Fibroblast of skin of left biceps (primary cell): Measurements from ENCODE around the gene FRS2.
"Not testable (repeated sequence)": the region's sequence is repeated elsewhere in the genome, so short reads cannot be mapped to it uniquely, and the experiment has no call there.

Source experiments
- DNase-seq, 2 experiments: peaks; one replicate each; pipeline ENCODE4 v3.0.0-alpha.2; 2013; ENCODE audit warnings: low read depth in 2 of 2

The FRS2 gene

DNA sequence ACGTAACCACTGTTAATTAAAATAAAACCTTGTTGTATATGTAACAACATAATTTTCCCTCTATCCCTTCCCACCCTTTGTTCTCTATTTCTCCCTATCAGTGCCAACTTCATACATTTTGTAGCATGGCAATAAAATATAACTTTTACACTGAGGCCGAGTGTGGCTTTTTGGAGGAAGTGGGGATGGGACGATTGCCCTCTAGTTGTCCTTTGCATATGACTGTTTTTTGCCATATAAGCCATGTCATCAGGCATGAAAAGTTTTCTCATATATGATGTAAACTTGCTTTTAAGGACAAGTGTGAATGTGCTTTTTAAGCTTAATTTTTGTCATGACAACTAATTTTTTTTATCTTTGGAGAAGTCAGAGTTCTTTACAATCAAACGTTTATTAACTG, 108.8 kb downstream of the FRS2 start:
- no peak for DNase-seq

DNA sequence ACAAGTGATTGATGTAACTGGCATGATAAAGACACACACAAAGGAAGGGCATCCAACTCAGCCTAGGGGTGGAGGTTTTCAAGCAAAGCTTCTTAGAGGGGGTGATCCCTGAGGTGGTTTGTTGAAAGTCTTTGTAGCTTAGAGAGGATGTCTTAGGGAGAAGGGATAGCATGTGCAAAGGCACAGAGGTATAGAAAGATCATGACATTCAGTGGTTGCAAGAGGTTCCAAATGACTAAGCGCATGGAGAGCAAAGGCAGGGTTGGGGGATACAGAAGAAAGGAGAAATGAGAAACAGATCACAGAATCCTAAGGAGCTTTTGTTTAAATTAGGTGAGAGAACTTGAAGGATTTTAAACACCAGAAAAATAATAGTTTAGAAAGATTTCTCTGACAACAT, 109.9 kb downstream of the FRS2 start:
- no peak for DNase-seq

DNA sequence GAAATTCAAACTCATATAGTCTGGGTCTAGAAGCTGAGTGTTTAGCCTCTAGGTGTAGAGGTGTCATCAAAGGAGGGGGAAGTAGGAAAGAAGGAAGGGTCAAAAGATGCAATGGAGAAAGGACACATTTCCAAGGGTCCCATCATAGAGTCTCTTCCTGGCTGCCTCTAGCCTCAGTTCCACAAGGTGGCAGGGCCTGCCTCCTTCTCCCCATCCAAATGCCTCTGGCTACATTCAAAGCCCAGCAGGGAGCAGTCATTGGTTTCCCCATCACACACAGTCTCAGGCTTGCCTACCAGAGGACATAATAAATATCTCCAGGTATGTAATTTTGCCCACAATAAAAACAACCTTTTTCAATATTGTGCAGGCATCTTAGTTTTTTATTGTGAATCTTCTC, 113.0 kb downstream of the FRS2 start:
- no peak for DNase-seq

DNA sequence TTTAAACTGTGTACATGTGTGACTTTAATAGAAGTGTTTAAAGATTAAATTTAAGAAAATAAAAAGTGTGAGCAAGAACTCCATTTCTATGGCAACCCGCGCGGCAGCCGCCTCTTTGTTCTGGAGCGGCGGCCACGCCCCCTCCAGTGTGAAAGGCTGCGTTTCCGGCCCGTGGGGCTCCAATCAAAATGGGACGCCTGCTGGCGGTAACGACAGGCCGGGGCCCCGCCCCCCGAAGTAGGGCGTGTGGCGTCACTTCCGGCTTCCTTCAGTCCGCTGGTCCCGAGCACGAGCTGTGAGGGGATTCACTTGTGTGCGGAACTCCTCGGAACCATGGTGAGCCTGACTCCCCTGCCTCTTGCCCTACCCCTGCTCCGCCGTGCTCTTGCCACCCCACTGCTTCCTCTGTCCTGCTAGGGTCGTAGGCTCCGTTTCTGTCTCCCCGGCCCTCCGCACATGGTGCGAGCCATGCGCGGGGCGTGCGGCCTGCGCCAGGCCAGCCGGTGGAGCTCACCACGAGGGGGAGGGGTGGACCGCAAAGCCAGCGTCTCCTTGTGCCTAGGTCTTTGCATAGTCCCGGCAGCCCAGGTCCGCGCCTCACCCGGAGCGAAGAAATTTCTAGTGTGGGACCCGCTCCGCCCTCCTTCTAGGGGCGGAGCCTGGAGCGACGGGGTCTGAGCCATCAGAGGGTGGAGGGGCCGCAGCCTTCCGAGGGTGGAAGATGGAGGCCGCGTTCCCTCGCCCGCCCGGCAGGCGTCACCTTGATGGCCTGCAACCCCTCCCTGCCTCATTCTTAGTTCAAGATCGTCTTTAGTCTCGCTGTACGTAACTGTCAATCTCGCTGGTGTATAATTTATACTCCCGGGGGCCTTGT, 115.2 kb downstream of the FRS2 start, which contains the start of gene CCT2:
CCT2 (plus strand) TSS at position 271 of the 874 bp plus-strand sequence; CDS start at position 334, 63 bp downstream.
- DNase-seq: peak; percentile 85 to 88

DNA sequence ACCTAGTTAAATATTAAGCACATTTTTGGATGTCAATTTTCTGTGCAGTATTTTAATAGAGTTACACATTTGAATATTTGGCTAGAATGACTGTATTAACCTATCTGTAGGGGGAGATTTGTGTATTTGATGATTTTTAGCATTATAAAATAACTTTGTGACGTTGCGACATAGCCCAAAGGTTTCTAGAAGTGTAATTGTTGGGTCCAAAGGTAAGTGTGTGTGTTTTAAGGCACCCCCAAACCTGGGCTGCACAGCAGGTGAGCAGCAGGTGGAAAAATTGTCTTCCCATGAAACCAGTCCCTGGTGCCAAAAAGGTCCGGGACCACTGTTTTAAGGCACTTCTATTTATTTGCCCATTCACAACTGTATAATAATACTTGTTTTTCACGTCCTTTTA, 118.3 kb downstream of the FRS2 start:
- DNase-seq: no peak

DNA sequence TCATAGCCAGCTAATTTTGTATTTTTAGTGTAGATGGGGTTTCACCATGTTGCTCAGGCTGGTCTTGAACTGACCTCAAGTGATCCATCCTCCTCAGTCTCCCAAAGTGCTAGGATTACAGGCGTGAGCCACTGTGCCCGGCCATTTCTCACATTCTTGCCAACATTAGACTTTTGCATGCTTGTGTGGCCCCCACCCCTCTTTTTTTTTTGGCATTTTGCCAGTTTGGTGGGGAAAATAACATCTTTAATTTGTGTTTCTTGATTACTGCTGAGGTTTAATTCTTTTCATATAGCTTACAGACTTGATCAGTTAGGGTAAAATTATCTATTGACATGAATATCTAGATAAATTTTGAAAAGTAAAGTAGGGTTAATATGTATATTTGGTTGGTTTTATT, 118.9 kb downstream of the FRS2 start:
- no peak for DNase-seq

DNA sequence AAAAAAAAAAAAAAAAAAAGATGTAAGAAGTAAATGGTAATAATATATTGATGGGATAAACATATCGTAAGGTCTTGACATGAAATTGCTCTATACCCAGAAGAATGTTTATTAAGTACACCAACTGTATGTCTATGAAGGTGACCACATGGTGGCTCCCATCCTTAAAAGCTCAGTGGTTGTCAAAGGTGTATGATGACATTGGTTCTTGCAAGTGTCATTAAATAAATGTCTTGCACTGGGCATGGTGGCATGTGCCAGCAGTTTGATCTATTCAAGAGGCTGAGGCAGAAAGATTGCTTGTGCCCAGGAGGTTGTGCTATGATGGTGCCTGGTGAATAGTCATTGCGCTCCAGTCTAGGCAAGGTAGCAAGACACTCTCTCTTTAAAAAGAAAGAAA, 125.5 kb downstream of the FRS2 start:
- no peak for DNase-seq

DNA sequence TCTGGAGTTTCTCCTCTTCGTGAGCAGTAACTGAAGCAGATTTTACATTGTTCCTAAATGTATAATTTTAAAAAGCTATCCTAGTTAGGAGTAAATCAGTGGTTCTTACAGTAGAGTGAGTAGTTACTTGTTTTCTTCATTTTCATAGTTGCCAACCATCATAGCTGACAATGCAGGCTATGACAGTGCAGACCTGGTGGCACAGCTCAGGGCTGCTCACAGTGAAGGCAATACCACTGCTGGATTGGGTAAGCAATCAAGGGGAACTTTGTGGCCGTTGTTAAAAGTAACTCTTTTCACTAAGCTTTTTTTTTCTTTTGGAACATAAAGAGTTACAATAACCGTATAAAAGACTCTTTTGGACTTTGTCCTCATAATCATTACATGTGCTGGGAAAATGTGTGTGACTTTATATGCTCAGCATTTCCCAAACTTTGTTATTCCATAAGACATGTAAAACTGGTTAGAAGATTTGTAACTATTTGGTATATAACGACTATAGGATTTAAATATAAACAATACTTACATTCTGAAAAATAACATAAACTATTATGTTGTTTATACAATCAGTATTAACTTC, 128.1 kb downstream of the FRS2 start:
- DNase-seq: no peak

DNA sequence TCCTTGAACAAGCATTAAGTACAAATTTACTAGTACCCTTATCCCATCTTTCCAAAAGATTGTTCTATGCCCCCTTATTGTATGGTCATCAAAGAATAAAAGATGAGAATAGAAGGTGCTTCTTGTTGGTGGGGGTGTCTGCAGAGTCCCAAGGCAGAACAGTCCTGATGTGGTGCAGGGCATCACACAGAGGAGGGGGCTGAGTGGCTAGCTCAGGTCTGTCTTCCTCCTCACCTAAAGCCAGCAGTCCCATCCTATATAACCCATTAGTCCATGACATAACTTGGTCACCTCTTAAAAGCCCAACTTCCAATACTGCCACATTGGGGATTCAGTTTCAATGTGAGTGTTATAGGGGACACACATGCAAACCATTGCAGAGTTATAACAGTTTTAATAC, 130.6 kb downstream of the FRS2 start:
- no peak for DNase-seq

DNA sequence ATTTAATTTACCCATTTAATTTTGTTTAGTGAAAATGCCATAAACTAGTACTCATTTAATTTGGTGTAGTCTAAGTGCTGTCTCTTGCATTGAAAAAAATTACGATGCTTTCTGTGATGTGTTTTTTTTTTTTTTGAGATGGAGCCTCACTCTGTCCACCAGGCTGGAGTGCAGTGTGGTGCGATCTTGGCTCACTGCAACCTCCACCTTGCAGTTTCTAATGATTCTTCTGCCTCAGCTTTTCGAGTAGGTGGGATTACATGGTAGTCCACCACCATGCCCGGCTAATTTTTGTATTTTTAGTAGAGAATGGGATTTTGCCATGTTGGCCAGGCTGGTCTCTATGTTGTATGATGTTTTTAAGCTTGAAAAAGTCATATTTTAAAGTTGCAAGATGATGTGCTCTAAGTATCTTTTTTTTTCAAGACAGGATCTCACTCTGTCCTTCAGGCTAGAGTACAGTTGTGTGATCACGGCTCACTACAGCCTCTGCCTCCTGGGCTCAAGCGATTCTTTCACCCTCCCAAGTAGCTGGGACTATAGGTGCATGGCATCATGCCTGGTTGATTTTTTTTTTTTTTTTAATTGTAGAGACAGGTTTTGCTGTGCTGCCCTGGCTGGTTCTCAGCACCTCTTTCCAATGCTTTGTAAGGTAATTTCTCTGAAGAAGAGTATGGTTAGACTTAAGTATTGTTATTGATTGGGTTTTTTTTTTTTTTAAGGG, 131.9 kb downstream of the FRS2 start:
- DNase-seq: no peak

DNA sequence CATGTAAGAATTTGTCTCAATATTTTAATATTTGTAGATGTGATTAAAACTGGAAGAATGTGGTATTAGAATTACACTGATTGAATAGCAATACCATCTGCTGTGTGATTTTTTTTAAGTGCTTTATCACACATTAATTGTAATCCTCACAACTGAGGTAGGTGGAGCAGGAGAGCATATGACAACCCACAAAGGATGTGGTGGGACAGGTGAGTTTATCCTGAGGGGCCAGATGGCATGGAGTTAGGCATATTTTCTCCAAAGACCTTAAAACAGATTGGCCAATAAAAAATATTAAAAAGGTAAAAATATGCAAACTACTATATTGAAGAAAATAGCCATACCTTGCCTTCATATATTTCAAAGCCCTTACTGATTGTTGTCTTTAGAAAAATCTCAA, 132.8 kb downstream of the FRS2 start:
- DNase-seq: no peak

DNA sequence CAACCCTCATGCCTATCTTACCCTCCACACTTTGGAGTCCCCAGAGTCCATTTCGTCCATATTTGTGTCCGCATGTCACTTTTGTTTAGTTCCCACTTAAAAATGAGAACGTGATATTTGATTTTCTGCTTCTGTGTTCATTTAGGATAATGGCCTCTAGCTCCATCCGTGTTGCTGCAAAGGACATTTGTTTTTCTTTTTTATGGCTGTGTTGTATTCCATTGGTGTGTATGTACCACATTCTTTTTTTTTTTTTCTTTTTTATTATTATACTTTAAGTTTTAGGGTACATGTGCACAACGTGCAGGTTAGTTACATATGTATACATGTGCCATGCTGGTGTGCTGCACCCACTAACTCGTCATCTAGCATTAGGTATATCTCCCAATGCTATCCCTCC, 133.4 kb downstream of the FRS2 start:
- not testable (repeated sequence) for DNase-seq

DNA sequence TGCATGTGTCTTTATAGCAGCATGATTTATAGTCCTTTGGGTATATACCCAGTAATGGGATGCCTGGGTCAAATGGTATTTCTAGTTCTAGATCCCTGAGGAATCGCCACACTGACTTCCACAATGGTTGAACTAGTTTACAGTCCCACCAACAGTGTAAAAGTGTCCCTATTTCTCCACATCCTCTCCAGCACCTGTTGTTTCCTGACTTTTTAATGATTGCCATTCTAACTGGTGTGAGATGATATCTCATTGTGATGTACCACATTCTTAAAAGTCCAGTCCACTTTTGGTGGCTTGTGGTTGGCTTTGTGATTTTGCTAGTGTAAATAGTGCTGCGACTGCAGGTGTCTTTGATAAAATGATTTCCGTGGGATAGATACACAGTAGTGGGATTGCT, 134.1 kb downstream of the FRS2 start:
- not testable (repeated sequence) for DNase-seq

DNA sequence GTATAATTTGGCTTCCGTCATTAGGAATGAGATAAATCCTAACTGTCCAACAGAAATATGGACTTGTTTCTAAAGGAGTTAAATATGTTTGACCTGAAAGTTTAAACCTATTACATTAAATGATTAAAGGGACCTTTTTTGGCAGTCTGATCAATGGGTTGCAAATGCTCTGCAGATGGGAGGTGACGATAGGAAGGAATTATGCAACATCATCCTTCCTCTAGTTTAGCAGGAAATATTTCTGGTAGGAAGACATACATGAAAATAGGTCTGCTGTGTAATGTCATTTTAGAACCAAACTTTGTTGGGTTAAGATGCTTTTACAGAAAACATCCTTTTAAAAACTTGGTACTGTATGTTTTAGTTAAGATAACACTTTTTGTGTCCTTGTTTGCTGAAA, 137.9 kb downstream of the FRS2 start:
- DNase-seq: no peak

DNA sequence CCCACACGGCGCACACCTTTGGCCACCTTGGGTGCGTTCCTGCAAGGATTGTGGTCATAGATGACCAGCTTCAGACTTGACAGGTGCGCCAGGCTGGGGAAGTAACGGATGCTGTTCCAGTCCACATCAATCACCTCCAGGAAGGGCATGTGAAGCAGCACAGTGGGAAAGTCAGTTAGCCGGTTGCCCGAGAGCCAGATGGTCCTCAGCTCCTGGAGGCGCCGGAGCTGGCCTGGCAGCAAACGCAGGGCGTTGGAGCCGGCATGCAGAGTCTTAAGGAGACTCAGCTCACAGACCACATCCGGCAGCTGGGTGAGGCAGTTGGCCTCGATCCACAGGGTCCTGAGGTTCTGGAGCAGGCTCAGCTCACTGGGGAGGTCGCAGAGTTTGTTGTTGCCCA, 139.9 kb downstream of the FRS2 start:
- DNase-seq: no peak

DNA sequence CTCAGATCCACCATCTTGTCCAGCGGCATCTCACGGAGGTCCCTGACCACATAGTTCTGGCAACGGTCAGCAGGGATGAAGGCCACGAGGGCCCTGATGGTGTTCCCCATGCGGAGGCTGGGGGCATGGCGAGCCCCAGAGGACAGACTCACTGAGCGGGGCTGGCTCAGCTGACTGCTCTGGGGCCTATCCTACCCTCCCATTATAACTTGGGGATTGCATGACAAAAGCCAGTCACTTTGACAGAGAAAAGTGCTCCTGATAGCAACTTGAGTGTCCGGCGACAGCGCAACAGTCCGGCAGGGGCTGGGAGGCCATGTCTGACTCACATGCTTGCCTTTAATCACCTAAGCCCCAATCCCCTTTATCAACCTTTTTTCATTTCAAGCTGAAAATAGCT, 140.5 kb downstream of the FRS2 start, which contains the start of gene LRRC10:
LRRC10 (minus strand) TSS at position 179 of the 400 bp plus-strand sequence; CDS start at position 110, 69 bp downstream.
- no peak for DNase-seq

DNA sequence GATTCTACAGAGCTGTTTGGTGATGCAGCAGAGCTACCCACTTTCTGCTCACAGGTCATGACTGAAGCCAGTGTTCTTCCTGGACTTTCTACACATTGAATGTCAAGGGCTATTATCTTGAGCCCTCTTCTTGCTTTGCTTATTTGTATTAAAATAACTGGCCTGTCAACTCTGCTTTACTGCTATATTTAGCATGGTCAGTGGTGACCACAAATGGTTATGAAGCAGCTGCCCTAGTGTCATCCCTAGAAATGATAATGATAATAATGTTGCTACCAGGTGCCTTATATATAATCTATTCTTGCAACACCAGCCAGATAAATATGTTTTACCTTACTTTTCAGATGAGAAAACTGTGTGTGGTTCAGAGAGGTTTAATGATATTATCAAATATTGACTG, 143.2 kb downstream of the FRS2 start:
- no peak for DNase-seq

DNA sequence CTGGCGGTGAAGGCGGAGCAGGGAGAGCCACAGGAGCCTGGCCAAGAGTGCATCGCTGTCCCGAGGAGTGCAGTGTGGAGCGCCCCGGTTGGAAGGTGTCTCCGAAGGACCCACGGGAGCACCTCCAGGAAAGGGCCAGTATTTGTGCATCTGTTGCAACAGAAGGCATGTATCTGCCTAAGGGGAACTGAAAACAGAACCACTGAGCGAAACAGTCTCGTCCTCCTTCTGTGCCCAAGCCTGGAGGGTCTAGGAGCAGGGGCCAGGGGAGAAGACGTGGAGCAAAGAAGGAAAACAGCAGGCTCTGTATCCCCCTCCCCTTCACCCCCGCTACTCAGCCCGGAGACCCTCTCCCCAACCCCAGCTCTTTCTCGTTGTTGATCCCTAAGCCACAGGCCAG, 145.8 kb downstream of the FRS2 start:
- DNase-seq: no peak

DNA sequence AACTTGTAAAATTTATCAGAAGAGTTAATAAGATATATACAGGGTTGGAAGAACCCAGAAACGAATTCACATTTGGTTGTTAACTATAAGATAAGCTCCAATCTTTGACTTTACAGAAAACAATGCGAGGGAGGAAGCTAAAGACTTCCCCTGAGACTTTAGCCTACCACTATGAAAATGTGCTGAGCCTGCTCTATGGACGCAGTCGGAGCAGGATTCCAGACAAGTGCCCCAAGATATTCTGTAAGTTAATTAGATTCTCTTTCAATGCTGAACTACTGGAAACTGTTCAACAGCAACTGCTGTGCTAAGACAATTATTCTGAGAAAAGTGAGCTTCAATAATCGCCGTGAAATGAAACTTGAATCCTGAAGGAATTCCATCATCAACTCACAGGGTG, 148.9 kb downstream of the FRS2 start:
- no peak for DNase-seq

DNA sequence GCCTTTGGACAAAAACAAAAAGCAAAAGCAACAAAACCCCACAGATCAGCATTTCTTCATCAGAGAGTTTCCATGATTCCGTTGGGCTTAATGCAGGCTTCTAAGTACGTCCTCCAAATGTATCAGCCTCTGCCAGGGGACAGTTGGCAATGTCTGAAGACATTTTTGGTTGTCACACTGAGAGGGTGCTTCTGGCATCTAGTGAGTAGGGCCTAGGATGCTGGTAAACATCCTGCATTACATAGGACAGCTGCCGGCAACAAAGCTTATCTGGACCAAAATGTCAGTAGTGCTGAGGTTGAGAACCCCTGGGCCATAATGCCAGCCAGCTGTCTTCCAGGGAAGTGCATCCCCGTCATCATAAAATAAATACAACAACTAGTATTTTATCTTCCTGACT, 149.9 kb downstream of the FRS2 start:
- no peak for DNase-seq

DNA sequence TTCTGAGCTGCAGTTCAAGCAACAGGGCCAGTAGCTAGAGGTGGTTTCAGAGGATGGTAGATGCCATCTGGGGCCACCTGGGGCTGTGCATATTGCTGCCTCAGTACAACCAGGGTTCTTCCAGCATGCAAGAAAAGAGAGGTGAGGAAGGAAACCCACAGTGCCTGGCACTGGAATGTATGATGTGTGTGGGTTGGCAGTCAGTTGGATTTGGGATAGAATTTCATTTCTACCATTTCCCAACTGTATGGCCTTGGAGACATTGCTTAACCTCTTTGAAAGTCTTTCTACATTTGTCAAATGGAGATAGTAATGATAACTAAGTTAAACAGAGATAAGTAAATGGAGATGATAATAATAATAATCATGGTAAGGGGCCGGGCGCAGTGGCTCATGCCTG, 150.7 kb downstream of the FRS2 start:
- DNase-seq: no peak

DNA sequence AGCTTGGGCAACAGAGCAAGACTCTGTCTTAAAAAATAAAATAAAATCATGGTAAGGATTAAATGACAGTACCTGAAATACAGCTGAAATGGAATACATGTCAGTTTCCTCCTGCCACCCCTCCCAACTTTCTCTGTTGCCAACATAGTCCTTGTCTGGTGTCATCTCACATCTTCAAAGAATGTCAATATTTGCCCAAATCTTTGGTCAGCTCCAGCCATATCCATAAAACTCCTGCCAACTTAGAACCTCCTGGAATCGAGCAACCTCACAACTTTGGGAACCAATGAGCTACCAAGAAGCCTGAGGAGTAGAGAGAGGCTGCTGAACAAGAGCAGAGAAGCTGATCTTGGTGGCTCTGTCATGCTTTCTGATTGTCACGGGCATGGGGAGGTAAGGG, 151.4 kb downstream of the FRS2 start:
- no peak for DNase-seq

DNA sequence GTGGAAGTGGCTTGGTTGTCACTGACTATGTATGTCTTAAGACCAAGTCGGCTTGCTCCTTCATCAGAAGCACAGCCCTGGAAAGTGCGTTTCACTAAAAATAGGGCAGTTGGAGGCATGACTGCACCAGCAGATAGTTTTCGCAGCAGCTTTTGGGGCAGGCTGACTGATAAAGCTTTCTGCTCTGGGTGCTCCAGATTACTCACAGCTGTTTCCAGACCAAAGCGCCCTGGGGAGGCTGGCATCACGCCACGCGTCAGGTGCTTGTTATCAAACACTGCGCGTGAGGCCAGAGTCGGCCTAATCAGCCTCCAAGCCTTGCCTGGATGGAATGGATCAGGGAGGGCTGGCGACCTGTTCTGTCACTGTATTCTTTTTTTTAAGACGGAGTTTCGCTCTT, 153.8 kb downstream of the FRS2 start:
- no peak for DNase-seq
